HepG2 (cell line): ENCODE data around the gene GINS3. TPM values are rescaled to one million over a fixed set of nuclear protein-coding genes. Genes with fewer than 3 reads are reported as not detected.

Experiments
- CBX1 ChIP-seq: IDR thresholded peaks from one replicate; pipeline ENCODE4 v1.6.1; 2016; ENCODE audit warnings: antibody characterized with exemption, low read depth
- HNRNPH1 ChIP-seq: fragments of 200-400 bp; formaldehyde crosslinking; optimal IDR thresholded peaks from 2 replicates; pipeline ENCODE3; 2017; ENCODE audit warnings: mild to moderate bottlenecking, low read depth, low read length
- JUND ChIP-seq: sonication (generic); formaldehyde crosslinking; IDR thresholded peaks from 2 replicates; pipeline ENCODE4 v1.8.0; 2022; ENCODE audit warnings: mild to moderate bottlenecking, missing genetic modification reagents
- PHF20 ChIP-seq: sonication (generic); formaldehyde crosslinking; IDR thresholded peaks from 2 replicates; pipeline ENCODE4 v1.5.0; 2020; ENCODE audit warnings: mild to moderate bottlenecking, missing genetic modification reagents
- PHF8 ChIP-seq: sonication (generic); formaldehyde crosslinking; IDR thresholded peaks from 2 replicates; pipeline ENCODE4 v1.5.0; 2020; ENCODE audit warnings: missing genetic modification reagents
- SP140L ChIP-seq: sonication (generic); formaldehyde crosslinking; IDR thresholded peaks from 2 replicates; pipeline ENCODE4 v1.4.0; 2020; ENCODE audit warnings: missing genetic modification reagents, borderline replicate concordance
- ZFP82 ChIP-seq: sonication (generic); formaldehyde crosslinking; IDR thresholded peaks from 2 replicates; pipeline ENCODE4 v1.5.1; 2020; ENCODE audit warnings: mild to moderate bottlenecking, missing genetic modification reagents, borderline replicate concordance
- ZNF383 ChIP-seq: sonication (generic); formaldehyde crosslinking; IDR thresholded peaks from 2 replicates; pipeline ENCODE4 v1.4.0; 2020; ENCODE audit warnings: missing genetic modification reagents, mild to moderate bottlenecking, borderline replicate concordance
- ZNF468 ChIP-seq: sonication (generic); formaldehyde crosslinking; IDR thresholded peaks from 2 replicates; pipeline ENCODE4 v1.8.0; 2022; ENCODE audit warnings: mild to moderate bottlenecking, moderate library complexity, missing genetic modification reagents
- ZNF850 ChIP-seq: sonication (generic); formaldehyde crosslinking; conservative IDR thresholded peaks from 2 replicates; pipeline ENCODE4 v1.9.0; 2021; ENCODE audit warnings: mild to moderate bottlenecking, missing genetic modification reagents
- ZSCAN21 ChIP-seq: sonication (generic); formaldehyde crosslinking; IDR thresholded peaks from 2 replicates; pipeline ENCODE4 v1.8.0; 2022; ENCODE audit warnings: mild to moderate bottlenecking, missing genetic modification reagents, moderate library complexity, borderline replicate concordance
- polyA plus RNA-seq, 8 experiments: library from polyadenylated mRNA; depleted of rRNA in 3 of 8; stranded (reverse) in 7 of 8; unstranded in 1 of 8; fragments of >200 nt; fragmentation: Illumina TruSeq in 4 of 8; extraction: Trizol in 4 of 8; gene quantifications; 2 replicates each; pipeline versions ENCODE4 v1.2.1 to v1.2.3, GENCODE V29; 2011 to 2016; ENCODE audit warnings: low read depth in 4 of 8, missing spikeins in 1 of 8, mixed read lengths in 1 of 8; ENCODE audit not compliant: insufficient read depth in 1 of 8
- total RNA-seq, 5 experiments: library from RNA; depleted of rRNA; stranded (reverse); fragments of >200 nt; fragmentation: Illumina TruSeq; extraction: Trizol; gene quantifications; 2 replicates each; pipeline ENCODE4 v1.2.3, GENCODE V29; 2016; ENCODE audit warnings: low read depth in 1 of 5
- TF ChIP-seq, protein P1 (sequence below): sonication (generic); formaldehyde crosslinking; IDR thresholded peaks from 2 replicates; pipeline ENCODE4 v1.9.0; 2021; ENCODE audit warnings: mild to moderate bottlenecking, missing genetic modification reagents
- TF ChIP-seq, protein P2 (sequence below): sonication (generic); formaldehyde crosslinking; IDR thresholded peaks from 2 replicates; pipeline ENCODE4 v1.9.0; 2021; ENCODE audit warnings: missing genetic modification reagents, borderline replicate concordance
- TF ChIP-seq, protein P3 (sequence below): sonication (generic); formaldehyde crosslinking; IDR thresholded peaks from 2 replicates; pipeline ENCODE4 v1.4.0; 2020; ENCODE audit warnings: mild to moderate bottlenecking, low read depth, missing genetic modification reagents

The GINS3 gene
- total and polyA plus RNA-seq, 2 of the 13 experiments (the other 11 are each of a cell fraction or from before 2014, with no cell fraction given): 6.5 to 19.3 TPM

DNA sequence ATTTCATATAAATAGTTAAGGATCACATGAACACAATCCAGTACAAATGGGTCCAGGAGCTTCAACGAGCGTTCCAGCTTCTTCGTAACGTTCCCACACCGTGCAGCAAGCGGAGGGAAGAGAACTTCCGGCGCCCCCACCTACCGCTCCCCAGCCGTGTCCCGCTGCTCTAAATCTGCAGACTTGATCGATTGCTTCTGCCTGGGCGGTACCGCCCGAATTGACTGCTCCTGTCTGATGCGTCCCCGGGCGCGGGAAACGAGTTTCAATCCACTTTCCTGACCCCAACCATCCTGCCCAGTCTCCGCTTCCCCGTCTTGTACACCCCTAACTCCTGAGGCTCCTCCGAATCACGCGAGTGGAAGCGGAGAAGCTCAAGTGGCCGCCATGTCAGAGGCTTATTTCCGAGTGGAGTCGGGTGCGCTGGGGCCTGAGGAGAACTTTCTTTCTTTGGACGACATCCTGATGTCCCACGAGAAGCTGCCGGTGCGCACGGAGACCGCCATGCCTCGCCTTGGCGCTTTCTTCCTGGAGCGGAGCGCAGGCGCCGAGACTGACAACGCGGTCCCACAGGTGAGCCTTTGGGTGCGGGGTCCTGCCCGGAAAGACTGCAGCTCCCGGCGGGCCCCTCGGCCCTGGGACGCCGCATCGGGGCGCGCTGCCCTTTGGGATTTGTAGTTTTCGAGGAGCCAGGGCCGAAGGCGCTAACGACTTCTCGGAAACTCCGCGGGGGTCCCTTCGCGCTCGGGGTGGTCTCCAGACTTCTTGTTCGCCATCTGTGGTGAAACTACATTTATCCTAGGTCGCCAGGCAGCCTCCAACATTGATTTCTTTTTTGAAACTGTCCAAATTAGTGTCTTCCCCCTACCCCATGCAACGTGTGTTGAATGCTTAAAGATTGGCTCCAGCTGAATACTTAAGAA lies at the start of gene GINS3 (continued):
- TF ChIP-seq, protein P1, sequence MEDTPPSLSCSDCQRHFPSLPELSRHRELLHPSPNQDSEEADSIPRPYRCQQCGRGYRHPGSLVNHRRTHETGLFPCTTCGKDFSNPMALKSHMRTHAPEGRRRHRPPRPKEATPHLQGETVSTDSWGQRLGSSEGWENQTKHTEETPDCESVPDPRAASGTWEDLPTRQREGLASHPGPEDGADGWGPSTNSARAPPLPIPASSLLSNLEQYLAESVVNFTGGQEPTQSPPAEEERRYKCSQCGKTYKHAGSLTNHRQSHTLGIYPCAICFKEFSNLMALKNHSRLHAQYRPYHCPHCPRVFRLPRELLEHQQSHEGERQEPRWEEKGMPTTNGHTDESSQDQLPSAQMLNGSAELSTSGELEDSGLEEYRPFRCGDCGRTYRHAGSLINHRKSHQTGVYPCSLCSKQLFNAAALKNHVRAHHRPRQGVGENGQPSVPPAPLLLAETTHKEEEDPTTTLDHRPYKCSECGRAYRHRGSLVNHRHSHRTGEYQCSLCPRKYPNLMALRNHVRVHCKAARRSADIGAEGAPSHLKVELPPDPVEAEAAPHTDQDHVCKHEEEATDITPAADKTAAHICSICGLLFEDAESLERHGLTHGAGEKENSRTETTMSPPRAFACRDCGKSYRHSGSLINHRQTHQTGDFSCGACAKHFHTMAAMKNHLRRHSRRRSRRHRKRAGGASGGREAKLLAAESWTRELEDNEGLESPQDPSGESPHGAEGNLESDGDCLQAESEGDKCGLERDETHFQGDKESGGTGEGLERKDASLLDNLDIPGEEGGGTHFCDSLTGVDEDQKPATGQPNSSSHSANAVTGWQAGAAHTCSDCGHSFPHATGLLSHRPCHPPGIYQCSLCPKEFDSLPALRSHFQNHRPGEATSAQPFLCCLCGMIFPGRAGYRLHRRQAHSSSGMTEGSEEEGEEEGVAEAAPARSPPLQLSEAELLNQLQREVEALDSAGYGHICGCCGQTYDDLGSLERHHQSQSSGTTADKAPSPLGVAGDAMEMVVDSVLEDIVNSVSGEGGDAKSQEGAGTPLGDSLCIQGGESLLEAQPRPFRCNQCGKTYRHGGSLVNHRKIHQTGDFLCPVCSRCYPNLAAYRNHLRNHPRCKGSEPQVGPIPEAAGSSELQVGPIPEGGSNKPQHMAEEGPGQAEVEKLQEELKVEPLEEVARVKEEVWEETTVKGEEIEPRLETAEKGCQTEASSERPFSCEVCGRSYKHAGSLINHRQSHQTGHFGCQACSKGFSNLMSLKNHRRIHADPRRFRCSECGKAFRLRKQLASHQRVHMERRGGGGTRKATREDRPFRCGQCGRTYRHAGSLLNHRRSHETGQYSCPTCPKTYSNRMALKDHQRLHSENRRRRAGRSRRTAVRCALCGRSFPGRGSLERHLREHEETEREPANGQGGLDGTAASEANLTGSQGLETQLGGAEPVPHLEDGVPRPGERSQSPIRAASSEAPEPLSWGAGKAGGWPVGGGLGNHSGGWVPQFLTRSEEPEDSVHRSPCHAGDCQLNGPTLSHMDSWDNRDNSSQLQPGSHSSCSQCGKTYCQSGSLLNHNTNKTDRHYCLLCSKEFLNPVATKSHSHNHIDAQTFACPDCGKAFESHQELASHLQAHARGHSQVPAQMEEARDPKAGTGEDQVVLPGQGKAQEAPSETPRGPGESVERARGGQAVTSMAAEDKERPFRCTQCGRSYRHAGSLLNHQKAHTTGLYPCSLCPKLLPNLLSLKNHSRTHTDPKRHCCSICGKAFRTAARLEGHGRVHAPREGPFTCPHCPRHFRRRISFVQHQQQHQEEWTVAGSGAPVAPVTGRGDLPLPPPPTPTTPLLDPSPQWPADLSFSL: no peak
- TF ChIP-seq ZFP82: peak; percentile 97
- TF ChIP-seq HNRNPH1: peak; percentile 26
- TF ChIP-seq PHF20 (CRISPR knock-in tag): peak; percentile 86
- peak; percentile 95 for TF ChIP-seq ZSCAN21
- TF ChIP-seq ZNF468: peak; percentile 93
- peak; percentile 93 for TF ChIP-seq CBX1
- TF ChIP-seq JUND (CRISPR knock-in tag): peak; percentile 77
- TF ChIP-seq ZNF850: no peak
- no peak; the same call in none of the 2 replicates for TF ChIP-seq SP140L (CRISPR knock-in tag)
- peak; percentile 94 for TF ChIP-seq PHF8 (CRISPR knock-in tag)
- TF ChIP-seq ZNF383 (CRISPR knock-in tag): no peak
- TF ChIP-seq, protein P2, sequence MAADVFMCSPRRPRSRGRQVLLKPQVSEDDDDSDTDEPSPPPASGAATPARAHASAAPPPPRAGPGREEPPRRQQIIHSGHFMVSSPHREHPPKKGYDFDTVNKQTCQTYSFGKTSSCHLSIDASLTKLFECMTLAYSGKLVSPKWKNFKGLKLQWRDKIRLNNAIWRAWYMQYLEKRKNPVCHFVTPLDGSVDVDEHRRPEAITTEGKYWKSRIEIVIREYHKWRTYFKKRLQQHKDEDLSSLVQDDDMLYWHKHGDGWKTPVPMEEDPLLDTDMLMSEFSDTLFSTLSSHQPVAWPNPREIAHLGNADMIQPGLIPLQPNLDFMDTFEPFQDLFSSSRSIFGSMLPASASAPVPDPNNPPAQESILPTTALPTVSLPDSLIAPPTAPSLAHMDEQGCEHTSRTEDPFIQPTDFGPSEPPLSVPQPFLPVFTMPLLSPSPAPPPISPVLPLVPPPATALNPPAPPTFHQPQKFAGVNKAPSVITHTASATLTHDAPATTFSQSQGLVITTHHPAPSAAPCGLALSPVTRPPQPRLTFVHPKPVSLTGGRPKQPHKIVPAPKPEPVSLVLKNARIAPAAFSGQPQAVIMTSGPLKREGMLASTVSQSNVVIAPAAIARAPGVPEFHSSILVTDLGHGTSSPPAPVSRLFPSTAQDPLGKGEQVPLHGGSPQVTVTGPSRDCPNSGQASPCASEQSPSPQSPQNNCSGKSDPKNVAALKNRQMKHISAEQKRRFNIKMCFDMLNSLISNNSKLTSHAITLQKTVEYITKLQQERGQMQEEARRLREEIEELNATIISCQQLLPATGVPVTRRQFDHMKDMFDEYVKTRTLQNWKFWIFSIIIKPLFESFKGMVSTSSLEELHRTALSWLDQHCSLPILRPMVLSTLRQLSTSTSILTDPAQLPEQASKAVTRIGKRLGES: no peak
- TF ChIP-seq, protein P3, sequence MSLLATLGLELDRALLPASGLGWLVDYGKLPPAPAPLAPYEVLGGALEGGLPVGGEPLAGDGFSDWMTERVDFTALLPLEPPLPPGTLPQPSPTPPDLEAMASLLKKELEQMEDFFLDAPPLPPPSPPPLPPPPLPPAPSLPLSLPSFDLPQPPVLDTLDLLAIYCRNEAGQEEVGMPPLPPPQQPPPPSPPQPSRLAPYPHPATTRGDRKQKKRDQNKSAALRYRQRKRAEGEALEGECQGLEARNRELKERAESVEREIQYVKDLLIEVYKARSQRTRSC (CRISPR knock-in tag): no peak
